ENCODE results near the gene SNX13.
"Not testable (repeated sequence)": the region's sequence is repeated elsewhere in the genome, so short reads cannot be mapped to it uniquely, and the experiment has no call there.

The SNX13 gene

DNA sequence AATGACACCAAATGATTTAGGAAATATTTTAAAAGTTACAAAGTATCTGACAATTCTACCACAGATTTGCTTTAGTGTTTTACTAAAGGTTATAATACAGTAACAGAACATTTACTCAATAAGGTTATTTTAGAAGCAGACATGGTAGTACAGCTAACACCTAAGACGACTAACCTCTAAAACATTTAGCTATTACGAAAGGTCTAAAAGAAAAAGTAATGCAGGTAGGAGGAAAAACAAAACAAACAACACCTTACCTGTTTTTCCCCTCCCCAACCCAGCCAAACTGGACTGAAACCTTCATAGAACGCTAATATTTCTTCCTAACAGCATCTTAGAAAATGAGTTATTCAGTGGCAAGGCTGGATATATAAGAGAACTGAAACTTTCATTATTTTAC lies 111.3 kb downstream of the SNX13 start:
- TF ChIP-seq, protein P1, sequence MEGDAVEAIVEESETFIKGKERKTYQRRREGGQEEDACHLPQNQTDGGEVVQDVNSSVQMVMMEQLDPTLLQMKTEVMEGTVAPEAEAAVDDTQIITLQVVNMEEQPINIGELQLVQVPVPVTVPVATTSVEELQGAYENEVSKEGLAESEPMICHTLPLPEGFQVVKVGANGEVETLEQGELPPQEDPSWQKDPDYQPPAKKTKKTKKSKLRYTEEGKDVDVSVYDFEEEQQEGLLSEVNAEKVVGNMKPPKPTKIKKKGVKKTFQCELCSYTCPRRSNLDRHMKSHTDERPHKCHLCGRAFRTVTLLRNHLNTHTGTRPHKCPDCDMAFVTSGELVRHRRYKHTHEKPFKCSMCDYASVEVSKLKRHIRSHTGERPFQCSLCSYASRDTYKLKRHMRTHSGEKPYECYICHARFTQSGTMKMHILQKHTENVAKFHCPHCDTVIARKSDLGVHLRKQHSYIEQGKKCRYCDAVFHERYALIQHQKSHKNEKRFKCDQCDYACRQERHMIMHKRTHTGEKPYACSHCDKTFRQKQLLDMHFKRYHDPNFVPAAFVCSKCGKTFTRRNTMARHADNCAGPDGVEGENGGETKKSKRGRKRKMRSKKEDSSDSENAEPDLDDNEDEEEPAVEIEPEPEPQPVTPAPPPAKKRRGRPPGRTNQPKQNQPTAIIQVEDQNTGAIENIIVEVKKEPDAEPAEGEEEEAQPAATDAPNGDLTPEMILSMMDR (conservative IDR thresholded peaks at IDR 0.05; ENCODE audit: low read depth, low read length) = no peak
- no peak for DNase-seq (ENCODE audit: low read depth)
- no peak overlapping the region for H3K4me3 ChIP-seq (ENCODE audit: low read depth, low read length)

DNA sequence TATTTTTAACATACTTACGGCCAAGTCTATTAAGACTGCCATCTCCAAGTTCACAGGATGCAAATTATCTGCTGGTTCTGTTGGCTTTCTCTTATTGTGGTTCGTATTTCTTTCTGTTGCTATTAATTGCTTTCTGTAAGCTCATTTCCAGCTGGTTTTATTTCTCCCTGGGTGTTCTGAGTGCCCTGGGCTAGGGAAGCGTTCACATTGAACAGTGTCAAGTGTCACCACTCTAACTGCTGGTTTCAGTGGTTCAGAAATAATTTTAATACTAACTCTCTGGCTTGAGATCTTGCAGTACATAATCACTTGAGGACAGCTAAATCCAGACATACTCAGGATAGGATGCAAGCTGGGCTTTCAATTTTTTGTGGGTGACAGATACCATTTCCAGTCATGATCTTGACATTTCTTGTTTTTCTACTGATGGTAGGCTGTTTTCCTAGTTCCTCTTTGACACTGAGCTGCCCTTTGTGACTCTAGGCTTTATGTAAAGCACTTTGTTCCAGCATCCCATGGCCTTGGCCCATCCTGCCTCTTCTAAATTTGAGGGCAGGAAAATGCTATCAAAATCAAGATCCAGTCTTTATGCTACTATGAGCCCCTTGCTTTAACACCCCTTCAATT lies 117.6 kb downstream of the SNX13 start:
- no peak overlapping the region for H3K4me3 ChIP-seq (ENCODE audit: low read depth, low read length)
- TF ChIP-seq, protein P1 (conservative IDR thresholded peaks at IDR 0.05; ENCODE audit: low read depth, low read length) = no peak
- no peak for DNase-seq (ENCODE audit: low read depth)

- H3K4me3 ChIP-seq (ENCODE audit: low read depth, low read length) = no peak overlapping the region
- TF ChIP-seq, protein P1 (conservative IDR thresholded peaks at IDR 0.05; ENCODE audit: low read depth, low read length) = no peak
- no peak for DNase-seq (ENCODE audit: low read depth)
These were observed 123.4 kb downstream of the SNX13 start for GRCh38 chr7:17816903-17817302.

DNA sequence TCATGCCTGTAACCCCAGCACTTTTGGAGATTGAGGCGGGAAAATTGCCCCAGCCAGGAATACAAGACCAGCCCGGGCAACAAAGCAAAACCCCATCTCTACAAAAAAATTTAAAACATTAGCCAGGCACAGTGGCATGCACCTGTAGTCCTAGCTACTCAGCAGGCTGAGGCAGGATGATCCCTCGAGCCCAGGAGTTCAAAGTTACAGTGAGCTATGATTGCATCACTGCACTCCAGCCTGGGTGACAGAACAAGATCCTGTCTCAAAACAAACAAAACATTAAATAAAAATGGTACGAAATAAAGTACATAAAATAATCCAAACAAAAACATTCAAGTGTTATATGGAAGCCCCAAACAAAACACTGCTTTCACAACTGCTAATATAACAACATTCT lies 125.0 kb downstream of the SNX13 start:
- no peak overlapping the region for H3K4me3 ChIP-seq (ENCODE audit: low read depth, low read length)
- DNase-seq (ENCODE audit: low read depth) = peak; percentile 0
- TF ChIP-seq, protein P1 (conservative IDR thresholded peaks at IDR 0.05; ENCODE audit: low read depth, low read length) = no peak

DNA sequence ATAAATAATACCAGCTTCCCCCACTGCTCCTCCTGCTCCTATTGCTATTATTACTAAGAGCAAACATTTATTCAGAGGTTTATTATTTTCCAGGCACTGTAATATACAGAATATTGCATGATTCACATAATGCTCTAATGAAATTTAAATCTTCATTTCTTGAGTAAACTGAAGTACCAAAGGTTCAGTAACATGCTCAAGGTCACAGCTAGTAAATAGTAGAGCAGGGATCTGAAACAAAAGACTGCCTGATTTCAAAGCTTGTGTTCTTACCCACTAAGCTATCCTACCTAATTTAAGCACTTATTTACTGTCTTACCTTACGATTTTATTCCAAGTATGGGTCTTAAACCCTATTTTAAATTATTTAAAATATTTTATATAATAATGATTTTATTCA lies 126.2 kb downstream of the SNX13 start:
- DNase-seq (ENCODE audit: low read depth) = no peak
- TF ChIP-seq, protein P1 (conservative IDR thresholded peaks at IDR 0.05; ENCODE audit: low read depth, low read length) = no peak
- H3K4me3 ChIP-seq (ENCODE audit: low read depth, low read length) = no peak overlapping the region

DNA sequence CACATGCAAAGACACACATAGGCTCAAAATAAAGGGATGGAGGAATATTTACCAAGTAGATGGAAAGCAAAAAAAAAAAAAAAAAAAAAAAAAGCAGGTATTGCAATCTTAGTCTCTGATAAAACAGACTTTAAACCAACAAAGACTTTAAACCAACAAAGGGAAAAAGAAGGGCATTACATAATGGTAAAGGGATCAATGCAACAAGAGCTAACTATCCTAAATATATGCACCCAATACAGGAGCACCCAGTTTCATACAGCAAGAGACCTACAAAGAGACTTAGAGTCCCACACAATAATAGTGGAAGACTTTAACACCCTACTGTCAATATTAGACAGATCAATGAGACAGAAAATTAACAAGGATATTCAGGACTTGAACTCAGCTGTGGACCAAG lies 131.1 kb downstream of the SNX13 start:
- not testable (repeated sequence) for H3K4me3 ChIP-seq (ENCODE audit: low read depth, low read length); DNase-seq (ENCODE audit: low read depth)

GRCh38 chr7:17807242-17807641 lies 133.1 kb downstream of the SNX13 start:
- DNase-seq (ENCODE audit: low read depth) = no peak
- TF ChIP-seq, protein P1 (conservative IDR thresholded peaks at IDR 0.05; ENCODE audit: low read depth, low read length) = no peak
- no peak overlapping the region for H3K4me3 ChIP-seq (ENCODE audit: low read depth, low read length)

All from choroid plexus epithelial cell (primary cell).